ENCODE measurements around the gene CYTL1.
"Not testable (repeated sequence)": the region's sequence is repeated elsewhere in the genome, so short reads cannot be mapped to it uniquely, and the experiment has no call there.

The CYTL1 gene

GRCh38 chr4:5033281-5033841 is 14.1 kb upstream of the CYTL1 start:
- FAIRE-seq = no peak

- no peak for FAIRE-seq
These were observed 13.6 kb upstream of the CYTL1 start for GRCh38 chr4:5032813-5033212.

GRCh38 chr4:5030927-5031326 is 11.7 kb upstream of the CYTL1 start:
- FAIRE-seq = no peak

- no peak for FAIRE-seq
These were observed 11.0 kb upstream of the CYTL1 start for GRCh38 chr4:5030221-5030620.

GRCh38 chr4:5029447-5029846 is 10.2 kb upstream of the CYTL1 start:
- no peak for FAIRE-seq

DNA sequence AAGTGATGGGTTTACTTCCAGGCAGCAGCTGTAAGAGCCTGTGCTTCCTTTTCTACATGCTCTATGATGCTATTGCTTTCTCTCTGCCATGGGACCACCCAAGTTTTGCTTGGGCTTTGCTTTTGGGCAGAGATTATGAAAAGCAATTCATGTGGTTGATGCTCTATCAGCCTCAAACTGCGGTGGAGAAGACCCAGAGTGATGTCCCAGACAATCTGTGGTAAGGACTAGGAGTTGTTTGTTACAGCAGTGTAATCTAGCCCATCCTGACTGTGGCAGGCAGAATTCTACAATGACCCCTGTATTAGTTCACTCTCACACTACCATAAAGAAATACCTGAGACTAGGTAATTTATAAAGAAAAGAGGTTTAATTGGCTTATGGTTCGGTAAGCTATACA is 9.2 kb upstream of the CYTL1 start:
- no peak for FAIRE-seq

DNA sequence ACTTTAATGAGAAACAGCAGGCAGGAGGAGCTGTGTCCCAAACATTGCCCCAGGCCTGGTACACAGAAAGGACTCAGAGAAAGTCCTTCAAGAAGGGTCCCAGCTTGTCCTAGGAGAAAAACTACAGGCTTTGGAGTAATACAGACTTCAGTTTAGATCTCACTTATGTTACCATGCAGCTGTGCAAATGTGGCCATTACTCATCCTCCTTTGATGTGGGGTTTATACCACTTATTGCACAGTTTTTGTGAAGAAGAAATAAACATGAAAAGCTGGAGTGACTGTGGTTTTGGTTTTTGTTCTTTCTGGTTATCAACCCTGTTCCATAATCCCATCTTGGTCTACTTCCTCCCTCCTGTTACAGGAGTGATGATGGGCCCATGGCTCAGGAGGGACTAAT is 8.1 kb upstream of the CYTL1 start:
- no peak for FAIRE-seq

DNA sequence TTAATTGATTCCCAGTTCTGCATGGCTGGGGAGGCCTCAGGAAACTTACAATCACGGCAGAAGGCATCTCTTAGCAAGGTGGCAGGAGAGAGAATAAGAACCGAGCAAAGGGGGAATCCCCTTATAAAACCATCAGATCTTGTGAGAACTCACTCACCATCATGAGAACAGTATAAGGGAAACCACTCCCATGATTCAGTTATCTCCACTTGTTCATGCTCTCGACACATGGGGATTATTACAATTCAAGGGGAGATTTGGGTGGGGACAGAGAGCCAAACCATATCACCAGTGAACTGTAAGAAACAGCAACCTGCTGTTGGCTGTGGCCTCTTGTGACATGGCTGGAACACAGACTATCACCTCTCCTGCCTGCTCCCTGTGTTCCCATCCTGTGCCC is 7.1 kb upstream of the CYTL1 start:
- no peak for FAIRE-seq

DNA sequence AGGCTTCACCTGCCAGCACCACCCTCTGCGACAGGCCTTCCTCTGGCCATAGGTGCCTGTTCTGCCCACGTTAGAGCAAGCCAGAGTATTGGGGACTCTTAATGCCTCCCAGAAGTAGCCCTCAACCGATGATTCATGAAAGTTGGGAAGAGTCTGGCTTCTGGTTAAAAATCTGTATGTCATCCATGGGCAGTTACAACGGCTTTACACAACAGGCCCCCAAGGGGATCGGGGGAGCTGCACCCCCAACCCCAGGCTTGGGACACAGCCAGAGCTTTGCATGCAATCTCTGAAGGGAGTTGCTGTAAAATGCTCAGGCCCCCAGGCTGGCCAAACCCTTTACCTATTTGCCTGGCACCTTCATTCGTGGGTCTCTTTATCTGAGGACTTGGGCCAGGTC is 5.4 kb upstream of the CYTL1 start:
- no peak for FAIRE-seq

DNA sequence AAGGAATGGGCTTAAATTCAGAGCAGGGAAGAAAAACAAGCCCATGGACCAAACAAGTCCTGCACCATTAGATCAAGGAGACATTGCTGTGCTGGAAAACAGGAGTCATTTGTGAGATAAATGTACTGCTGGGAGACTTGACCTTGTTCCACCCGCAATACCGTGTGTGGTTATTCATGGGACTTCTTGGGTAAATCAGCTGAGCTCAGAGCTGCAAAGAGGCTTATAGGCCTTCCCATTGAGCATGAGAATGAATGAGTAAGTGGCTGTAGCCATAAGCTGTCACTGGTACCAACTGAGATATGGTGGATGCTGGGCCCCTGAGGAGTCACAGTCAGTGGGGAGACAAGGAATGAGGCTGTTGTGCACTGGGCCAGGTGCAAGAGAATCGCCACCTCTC is 2.3 kb upstream of the CYTL1 start:
- no peak for FAIRE-seq

GRCh38 chr4:5020341-5020740 is 1.1 kb upstream of the CYTL1 start:
- FAIRE-seq = no peak

DNA sequence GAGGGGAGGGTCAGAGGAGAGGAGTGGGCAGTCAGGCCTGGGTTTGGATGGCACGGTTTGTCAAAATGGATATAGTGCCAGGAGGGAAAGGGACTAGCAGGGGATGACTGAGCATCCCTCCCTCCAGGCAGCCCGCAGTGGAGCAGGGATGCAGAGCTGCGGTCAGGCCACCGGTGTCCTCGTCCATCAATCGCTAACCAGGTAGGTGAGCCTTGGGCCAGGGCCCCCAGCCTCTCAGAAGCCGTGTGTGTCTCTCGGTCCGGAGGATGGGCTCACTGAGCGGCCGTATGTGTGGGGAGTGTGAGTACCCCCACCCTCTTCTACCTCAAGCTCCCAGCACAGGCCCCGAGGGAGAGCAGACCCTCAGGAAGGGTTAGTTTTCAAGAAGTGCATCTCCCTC is 538 bp upstream of the CYTL1 start:
- FAIRE-seq = no peak

DNA sequence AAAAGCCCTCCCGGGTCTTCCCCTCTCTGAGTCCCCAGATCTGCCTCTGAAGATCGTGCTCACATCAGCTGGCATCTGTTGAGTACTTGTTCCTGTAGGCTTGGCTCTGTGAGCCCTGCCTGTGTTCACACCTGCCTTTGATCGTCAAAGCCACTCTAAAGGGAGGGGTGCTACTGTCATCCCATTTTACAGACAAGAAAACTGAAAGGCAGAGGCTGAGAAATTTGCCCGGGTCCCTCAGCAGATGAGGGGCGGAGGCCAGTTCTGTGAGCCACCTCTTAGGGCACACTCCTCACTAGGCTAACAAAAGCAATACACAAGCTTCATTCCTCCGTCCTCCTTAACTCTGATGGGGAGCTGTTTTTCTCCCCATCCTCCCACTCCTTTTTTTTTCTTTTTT is 655 bp downstream of the CYTL1 start:
- no peak for FAIRE-seq

DNA sequence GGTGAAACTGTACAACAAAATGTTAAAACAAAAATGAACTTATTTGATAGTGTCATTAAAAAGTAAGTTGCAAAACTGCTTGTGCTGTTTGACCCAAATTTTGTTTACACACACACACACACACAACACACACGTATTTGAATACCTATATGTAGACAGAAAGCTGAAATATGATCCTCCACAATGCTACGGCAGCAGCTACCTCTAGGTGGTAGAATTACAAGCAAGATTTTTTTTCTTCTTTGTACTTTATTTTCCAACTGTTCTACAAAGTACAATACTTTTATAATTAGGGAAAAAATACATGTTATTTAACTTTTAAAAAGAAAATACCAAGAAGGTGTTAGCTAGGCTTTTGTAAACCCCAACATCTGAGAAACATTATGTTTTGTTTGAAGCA is 1.2 kb downstream of the CYTL1 start:
- no peak for FAIRE-seq

GRCh38 chr4:5014007-5014682 is 5.1 kb downstream of the CYTL1 start:
- no peak for FAIRE-seq

- no peak for FAIRE-seq
These were observed 6.3 kb downstream of the CYTL1 start for GRCh38 chr4:5012958-5013357.

DNA sequence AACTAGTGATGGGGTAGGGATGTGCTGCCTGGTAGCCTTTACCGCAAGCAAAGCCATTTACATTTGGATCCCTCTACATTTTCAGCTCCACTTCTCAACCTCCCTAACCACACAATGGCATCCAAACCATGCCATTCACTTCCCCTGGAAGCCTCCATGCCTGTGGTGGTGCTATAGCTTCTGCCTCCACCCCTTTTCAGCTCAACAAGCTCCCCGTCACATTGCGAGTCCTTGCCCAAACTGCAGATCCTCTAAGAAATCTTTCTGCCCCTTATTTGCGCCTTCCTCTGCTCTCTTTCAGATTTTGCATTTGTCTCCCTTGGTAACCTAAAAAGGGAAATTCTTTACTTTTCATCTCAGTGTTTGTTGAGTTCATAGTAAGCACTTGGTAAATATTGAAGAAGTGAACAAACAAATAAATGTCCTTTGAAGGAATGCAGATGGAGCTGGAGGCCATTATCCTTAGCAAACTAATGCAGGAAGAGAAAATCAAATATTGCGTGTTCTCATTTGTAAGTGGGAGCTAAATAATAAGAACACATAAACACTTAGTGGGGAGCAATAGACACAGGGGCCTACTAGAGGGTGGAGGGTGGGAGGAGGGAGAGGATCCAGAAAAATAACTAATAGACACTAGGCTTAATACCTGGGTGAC is 6.9 kb downstream of the CYTL1 start:
- no peak for FAIRE-seq

- no peak for FAIRE-seq
These were observed 8.3 kb downstream of the CYTL1 start for GRCh38 chr4:5010984-5011383.

GRCh38 chr4:5009796-5010195 is 9.5 kb downstream of the CYTL1 start:
- FAIRE-seq = no peak

GRCh38 chr4:5006932-5007331 is 12.3 kb downstream of the CYTL1 start:
- not testable (repeated sequence) for FAIRE-seq

- no peak for FAIRE-seq
These were observed 14.8 kb downstream of the CYTL1 start for GRCh38 chr4:5004496-5004895.

DNA sequence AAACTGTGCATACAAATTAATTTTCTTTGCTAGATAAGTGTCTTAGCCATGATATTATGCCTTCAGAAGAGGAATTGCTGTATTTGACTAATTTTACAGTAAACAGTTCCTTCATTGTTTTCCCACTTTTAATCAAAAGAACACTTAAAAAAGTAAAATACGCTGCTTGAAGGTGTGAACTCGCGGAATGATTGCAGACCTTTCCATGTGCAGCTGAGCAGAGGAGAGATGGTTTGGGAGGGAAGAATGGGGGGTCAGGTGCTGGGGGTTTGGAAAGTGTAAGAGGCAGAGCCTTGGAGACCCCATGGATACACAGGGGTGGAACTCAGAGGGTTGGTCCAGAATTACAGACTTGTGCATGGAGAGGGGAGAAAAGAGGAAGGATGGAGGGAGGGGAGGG is 15.3 kb downstream of the CYTL1 start:
- no peak for FAIRE-seq

- no peak for FAIRE-seq
These were observed 15.8 kb downstream of the CYTL1 start for GRCh38 chr4:5003372-5003857.

- FAIRE-seq = not testable (repeated sequence)
These were observed 17.6 kb downstream of the CYTL1 start for GRCh38 chr4:5001641-5002040.
